ENCODE measurements around the gene PCSK2. TPM values are rescaled to one million over a fixed set of nuclear protein-coding genes. Genes with fewer than 3 reads are reported as not detected.

Gene PCSK2
- total RNA-seq, 1 donor from 2014 or later: 28.7 TPM

- no peak for TF ChIP-seq CTCF (IDR thresholded peaks at IDR 0.05; ENCODE audit: partially characterized antibody, unreplicated experiment)
- H3K27ac Mint-ChIP-seq (ENCODE audit: unreplicated experiment): no peak overlapping the region
- H3K36me3 Mint-ChIP-seq (ENCODE audit: unreplicated experiment): no peaks in the 10 kb centered on the region
- no peak overlapping the region for H3K4me3 Mint-ChIP-seq (ENCODE audit: unreplicated experiment)
- no peak for DNase-seq
- H3K27me3 Mint-ChIP-seq (ENCODE audit: unreplicated experiment): no peaks in the 10 kb centered on the region
- peaks cover 11% of the 10 kb centered on the region for H3K4me1 Mint-ChIP-seq (ENCODE audit: low read depth, unreplicated experiment)
- peaks cover 2% of the 10 kb centered on the region for H3K9me3 Mint-ChIP-seq (ENCODE audit: unreplicated experiment)
These were observed 230.2 kb downstream of the PCSK2 start for GRCh38 chr20:17457079-17457478.

DNA sequence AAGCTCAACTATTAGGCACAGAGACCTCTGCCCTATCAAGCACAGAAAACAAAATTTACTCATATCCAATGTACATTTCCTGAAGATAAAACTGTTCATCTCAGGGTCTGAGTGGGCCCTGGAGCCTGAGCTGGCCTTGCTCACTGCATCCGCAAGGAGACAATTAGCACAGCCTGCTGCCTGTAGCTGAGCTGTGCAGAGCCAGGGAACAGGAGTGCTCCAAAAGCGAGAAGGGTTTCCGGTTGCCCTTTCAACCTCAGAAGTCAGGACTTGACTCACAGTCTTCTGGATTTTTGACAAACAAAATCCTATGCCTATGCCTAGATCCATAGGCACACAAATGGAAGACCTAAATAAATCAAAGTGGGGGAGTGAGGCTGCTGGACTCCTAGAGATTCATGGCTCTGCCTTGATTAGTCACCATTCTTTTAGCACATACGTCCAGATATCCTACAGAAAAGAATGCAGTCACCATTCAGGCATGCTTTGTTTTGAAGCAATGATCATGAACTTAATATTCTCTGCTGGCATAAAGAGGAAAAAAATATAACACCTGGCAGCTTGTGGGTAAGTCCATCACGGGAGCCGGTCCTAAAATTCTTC lies 230.8 kb downstream of the PCSK2 start:
- Mint-ChIP-seq H3K27me3 (ENCODE audit: unreplicated experiment) (no peaks in the 10 kb centered on the region), H3K36me3 (ENCODE audit: unreplicated experiment) (no peaks in the 10 kb centered on the region), H3K27ac (ENCODE audit: unreplicated experiment) (no peak overlapping the region), H3K4me3 (ENCODE audit: unreplicated experiment) (no peak overlapping the region), H3K4me1 (ENCODE audit: low read depth, unreplicated experiment) (peaks cover 15% of the 10 kb centered on the region), H3K9me3 (ENCODE audit: unreplicated experiment) (peaks cover 2% of the 10 kb centered on the region)
- TF ChIP-seq CTCF (IDR thresholded peaks at IDR 0.05; ENCODE audit: partially characterized antibody, unreplicated experiment): no peak
- no peak for DNase-seq

DNA sequence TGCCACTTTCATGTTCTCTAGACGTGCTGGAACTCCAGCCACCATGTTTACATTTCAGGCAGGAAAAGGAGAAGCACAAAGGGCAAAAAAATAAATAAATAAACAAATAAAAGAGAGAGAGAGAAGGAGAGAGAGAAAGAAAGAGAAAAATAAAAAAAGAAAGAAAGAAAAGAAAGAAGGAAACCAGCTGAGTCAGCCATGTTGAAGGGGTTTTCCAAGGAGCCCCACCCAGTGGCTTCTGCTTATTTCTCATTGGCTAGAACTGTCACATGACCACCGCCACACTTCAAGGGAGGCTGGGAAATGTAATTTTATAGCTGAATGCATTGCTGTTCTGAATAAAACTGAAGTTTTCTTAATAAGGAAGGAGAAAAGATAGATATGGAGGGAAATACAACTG lies 233.3 kb downstream of the PCSK2 start:
- no peak for TF ChIP-seq CTCF (IDR thresholded peaks at IDR 0.05; ENCODE audit: partially characterized antibody, unreplicated experiment)
- Mint-ChIP-seq H3K4me3 (ENCODE audit: unreplicated experiment) (no peak overlapping the region), H3K4me1 (ENCODE audit: low read depth, unreplicated experiment) (peaks cover 13% of the 10 kb centered on the region)

GRCh38 chr20:17461941-17462340 lies 235.1 kb downstream of the PCSK2 start:
- Mint-ChIP-seq H3K27ac (ENCODE audit: unreplicated experiment) (no peak overlapping the region), H3K36me3 (ENCODE audit: unreplicated experiment) (peaks cover 8% of the 10 kb centered on the region), H3K4me1 (ENCODE audit: low read depth, unreplicated experiment) (peaks cover 13% of the 10 kb centered on the region), H3K27me3 (ENCODE audit: unreplicated experiment) (peaks cover 2% of the 10 kb centered on the region), H3K9me3 (ENCODE audit: unreplicated experiment) (peaks cover 6% of the 10 kb centered on the region), H3K4me3 (ENCODE audit: unreplicated experiment) (no peak overlapping the region)
- no peak for DNase-seq
- TF ChIP-seq CTCF (IDR thresholded peaks at IDR 0.05; ENCODE audit: partially characterized antibody, unreplicated experiment): no peak

More for the DNA sequence above, 233.3 kb downstream of the PCSK2 start:
- peaks cover 7% of the 10 kb centered on the region for H3K36me3 Mint-ChIP-seq (ENCODE audit: unreplicated experiment)
- no peak overlapping the region for H3K27ac Mint-ChIP-seq (ENCODE audit: unreplicated experiment)
- H3K27me3 Mint-ChIP-seq (ENCODE audit: unreplicated experiment): no peaks in the 10 kb centered on the region
- DNase-seq: no peak
- peaks cover 3% of the 10 kb centered on the region for H3K9me3 Mint-ChIP-seq (ENCODE audit: unreplicated experiment)

- Mint-ChIP-seq H3K4me3 (ENCODE audit: unreplicated experiment) (no peak overlapping the region), H3K27me3 (ENCODE audit: unreplicated experiment) (peaks cover 2% of the 10 kb centered on the region), H3K27ac (ENCODE audit: unreplicated experiment) (no peak overlapping the region), H3K9me3 (ENCODE audit: unreplicated experiment) (peaks cover 7% of the 10 kb centered on the region), H3K36me3 (ENCODE audit: unreplicated experiment) (peaks cover 11% of the 10 kb centered on the region), H3K4me1 (ENCODE audit: low read depth, unreplicated experiment) (peaks cover 7% of the 10 kb centered on the region)
- DNase-seq: no peak
- TF ChIP-seq CTCF (IDR thresholded peaks at IDR 0.05; ENCODE audit: partially characterized antibody, unreplicated experiment): no peak
These were observed 236.9 kb downstream of the PCSK2 start for GRCh38 chr20:17463711-17464110.

All from glutamatergic neuron (in vitro differentiated cells).